Activated naive CD4-positive, alpha-beta T cell treated with Interleukin-2 at 50 U/mL for 16 hours (primary cell): ENCODE measurements around the gene PARD6G.

Experiments used
- DNase-seq: peaks from one replicate; pipeline ENCODE4 v3.0.0-alpha.2; 2020

Gene PARD6G

GRCh38 chr18:80143881-80144280 is 103.4 kb downstream of the PARD6G start:
- DNase-seq, result no peak

- DNase-seq, result no peak
Observed at GRCh38 chr18:80140455-80140985, 106.8 kb downstream of the PARD6G start.

GRCh38 chr18:80137976-80138375 is 109.3 kb downstream of the PARD6G start:
- DNase-seq, result no peak

GRCh38 chr18:80137137-80137536 is 110.2 kb downstream of the PARD6G start:
- DNase-seq, result no peak

- DNase-seq, result no peak
Observed at GRCh38 chr18:80136679-80137078, 110.6 kb downstream of the PARD6G start.

GRCh38 chr18:80135136-80135535 is 112.2 kb downstream of the PARD6G start:
- DNase-seq, result no peak

GRCh38 chr18:80133124-80133523 is 114.2 kb downstream of the PARD6G start:
- DNase-seq, result no peak

GRCh38 chr18:80132180-80132812 is 115.0 kb downstream of the PARD6G start:
- DNase-seq, result no peak

- DNase-seq, result no peak
Observed at GRCh38 chr18:80130555-80130954, 116.8 kb downstream of the PARD6G start.

GRCh38 chr18:80129672-80130367 is 117.5 kb downstream of the PARD6G start:
- no peak for DNase-seq

GRCh38 chr18:80127635-80128034 is 119.7 kb downstream of the PARD6G start:
- no peak for DNase-seq

GRCh38 chr18:80126797-80127196 is 120.5 kb downstream of the PARD6G start:
- DNase-seq, result no peak

- no peak for DNase-seq
Observed at GRCh38 chr18:80124131-80124530, 123.2 kb downstream of the PARD6G start.

- DNase-seq, result no peak
Observed at GRCh38 chr18:80120932-80121331, 126.4 kb downstream of the PARD6G start.

- no peak for DNase-seq
Observed at GRCh38 chr18:80119111-80119510, 128.2 kb downstream of the PARD6G start.

GRCh38 chr18:80115035-80115434 is 132.3 kb downstream of the PARD6G start:
- no peak for DNase-seq

GRCh38 chr18:80112624-80113248 is 134.6 kb downstream of the PARD6G start:
- DNase-seq, result no peak

- DNase-seq, result no peak
Observed at GRCh38 chr18:80109676-80110078, 137.6 kb downstream of the PARD6G start.

GRCh38 chr18:80108739-80109675 is 138.3 kb downstream of the PARD6G start, which contains the start of gene ADNP2:
TSS of gene ADNP2 (plus strand) at chr18:80109262. CDS start at chr18:80117543, 8,281 bp downstream.
- peak; percentile 83 for DNase-seq

- no peak for DNase-seq
Observed at GRCh38 chr18:80108121-80108536, 139.2 kb downstream of the PARD6G start.

GRCh38 chr18:80107426-80107825 is 139.9 kb downstream of the PARD6G start:
- no peak for DNase-seq
